Suppressor macrophage treated with lipopolysaccharide for 4 hours (primary cell): ENCODE measurements around the gene ELOVL3.
A peak's percentile ranks its signal among the peaks of the same experiment; 100 is the strongest.
"Not testable (repeated sequence)": the region's sequence is repeated elsewhere in the genome, so short reads cannot be mapped to it uniquely, and the experiment has no call there.

ENCODE experiments used
- DNase-seq: peaks from one replicate; pipeline ENCODE4 v3.0.0-alpha.2; 2020

Gene ELOVL3

GRCh38 chr10:102227050-102227449 is 951 bp downstream of the ELOVL3 start:
- DNase-seq = peak; percentile 84

GRCh38 chr10:102229810-102230263 is 3.7 kb downstream of the ELOVL3 start:
- DNase-seq = peak; percentile 83

GRCh38 chr10:102230264-102230860 is 4.3 kb downstream of the ELOVL3 start:
- peak; percentile 15 for DNase-seq

GRCh38 chr10:102230861-102231356 is 4.8 kb downstream of the ELOVL3 start:
- DNase-seq = peak; percentile 21

GRCh38 chr10:102231357-102232318 is 5.5 kb downstream of the ELOVL3 start:
- DNase-seq = peak; percentile 75

- DNase-seq = no peak
These were observed 7.9 kb downstream of the ELOVL3 start for GRCh38 chr10:102233997-102234396.

- DNase-seq = no peak
These were observed 8.9 kb downstream of the ELOVL3 start for GRCh38 chr10:102234888-102235597.

GRCh38 chr10:102235598-102235920 is 9.5 kb downstream of the ELOVL3 start:
- no peak for DNase-seq

GRCh38 chr10:102236006-102236405 is 9.9 kb downstream of the ELOVL3 start:
- DNase-seq = no peak

- no peak for DNase-seq
These were observed 11.7 kb downstream of the ELOVL3 start for GRCh38 chr10:102237711-102238252.

GRCh38 chr10:102240467-102241031 is 14.4 kb downstream of the ELOVL3 start:
- DNase-seq = no peak

- DNase-seq = no peak
These were observed 14.9 kb downstream of the ELOVL3 start for GRCh38 chr10:102241032-102241443.

GRCh38 chr10:102241444-102242117 is 15.5 kb downstream of the ELOVL3 start, which contains the start of gene PITX3:
Gene PITX3 (minus strand): TSS chr10:102241512. CDS start chr10:102232080, 9,432 bp downstream.
- peak; percentile 97 for DNase-seq

- no peak for DNase-seq
These were observed 16.0 kb downstream of the ELOVL3 start for GRCh38 chr10:102242118-102242485.

- DNase-seq = no peak
These were observed 17.2 kb downstream of the ELOVL3 start for GRCh38 chr10:102243309-102243708.

GRCh38 chr10:102245082-102245931 is 19.2 kb downstream of the ELOVL3 start, which contains the start of gene GBF1:
Gene GBF1 (plus strand): TSS chr10:102245532. CDS start chr10:102258939, 13,407 bp downstream.
- DNase-seq = peak; percentile 100

- DNase-seq = no peak
These were observed 19.8 kb downstream of the ELOVL3 start for GRCh38 chr10:102245932-102246251.

- peak; percentile 18 for DNase-seq
These were observed 20.2 kb downstream of the ELOVL3 start for GRCh38 chr10:102246261-102246660.

- peak; percentile 49 for DNase-seq
These were observed 21.6 kb downstream of the ELOVL3 start for GRCh38 chr10:102247734-102248133.

- DNase-seq = not testable (repeated sequence)
These were observed 26.4 kb downstream of the ELOVL3 start for GRCh38 chr10:102252508-102252907.

GRCh38 chr10:102254426-102254825 is 28.3 kb downstream of the ELOVL3 start:
- no peak for DNase-seq
